ENCODE data around the gene SLC35G6. TPM values are rescaled to one million over a fixed set of nuclear protein-coding genes. Genes with fewer than 3 reads are reported as not detected.

The SLC35G6 gene
- total RNA-seq, 1 experiment from 2014 or later = not detected

DNA sequence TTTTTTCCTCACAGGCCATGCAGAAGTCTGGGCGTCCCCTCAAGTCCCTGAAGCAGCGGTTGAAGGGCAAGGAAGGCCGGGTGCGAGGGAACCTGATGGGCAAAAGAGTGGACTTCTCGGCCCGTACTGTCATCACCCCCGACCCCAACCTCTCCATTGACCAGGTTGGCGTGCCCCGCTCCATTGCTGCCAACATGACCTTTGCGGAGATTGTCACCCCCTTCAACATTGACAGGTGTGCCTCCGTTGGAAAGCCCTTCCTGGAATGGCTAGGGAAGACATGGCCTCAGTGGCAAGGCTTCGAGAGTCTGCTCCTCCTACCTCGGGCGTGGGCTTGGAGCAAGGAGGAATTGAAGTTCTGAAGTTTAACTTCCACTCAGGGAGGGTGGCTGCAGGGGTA is 16.4 kb downstream of the SLC35G6 start:
- peaks cover 52% of the 10 kb centered on the region for H3K36me3 ChIP-seq (replicated peaks; ENCODE audit: control insufficient read depth, insufficient read depth, low read length)
- no peak for DNase-seq
- no peak overlapping the region for H3K4me3 ChIP-seq (ENCODE audit: insufficient read depth, low read depth, low read length)
- H3K27me3 ChIP-seq (ENCODE audit: control insufficient read depth, insufficient read depth, low read length) = no peaks in the 10 kb centered on the region

DNA sequence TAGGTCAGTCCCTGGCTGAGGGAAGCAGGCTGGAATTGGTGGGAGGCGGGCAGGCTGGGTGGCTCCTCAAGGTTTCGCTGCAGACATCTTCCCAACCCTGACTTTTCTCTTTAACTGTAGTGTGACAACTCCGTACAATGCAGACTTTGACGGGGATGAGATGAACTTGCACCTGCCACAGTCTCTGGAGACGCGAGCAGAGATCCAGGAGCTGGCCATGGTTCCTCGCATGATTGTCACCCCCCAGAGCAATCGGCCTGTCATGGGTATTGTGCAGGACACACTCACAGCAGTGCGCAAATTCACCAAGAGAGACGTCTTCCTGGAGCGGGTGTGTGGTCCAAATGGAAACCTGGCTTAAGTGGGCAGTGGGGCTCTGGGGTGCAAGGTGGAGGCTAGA is 17.9 kb downstream of the SLC35G6 start:
- DNase-seq = no peak
- Histone ChIP-seq H3K36me3 (replicated peaks; ENCODE audit: control insufficient read depth, insufficient read depth, low read length) (peaks cover 64% of the 10 kb centered on the region), H3K27me3 (ENCODE audit: control insufficient read depth, insufficient read depth, low read length) (no peaks in the 10 kb centered on the region), H3K4me3 (ENCODE audit: insufficient read depth, low read depth, low read length) (no peak overlapping the region)

DNA sequence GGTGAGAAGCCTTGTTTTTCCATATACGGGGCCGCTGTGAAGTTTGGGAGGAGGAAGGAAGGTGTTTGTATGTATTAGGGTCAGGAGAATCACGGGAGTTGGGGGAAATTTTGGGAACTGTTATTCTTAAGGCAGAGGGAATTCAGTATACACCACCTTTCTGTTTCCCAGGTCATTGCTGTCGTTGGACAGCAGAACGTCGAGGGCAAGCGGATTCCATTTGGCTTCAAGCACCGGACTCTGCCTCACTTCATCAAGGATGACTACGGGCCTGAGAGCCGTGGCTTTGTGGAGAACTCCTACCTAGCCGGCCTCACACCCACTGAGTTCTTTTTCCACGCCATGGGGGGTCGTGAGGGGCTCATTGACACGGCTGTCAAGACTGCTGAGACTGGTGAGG is 20.5 kb downstream of the SLC35G6 start:
- DNase-seq = no peak
- Histone ChIP-seq H3K36me3 (replicated peaks; ENCODE audit: control insufficient read depth, insufficient read depth, low read length) (peaks cover 66% of the 10 kb centered on the region), H3K4me3 (ENCODE audit: insufficient read depth, low read depth, low read length) (no peak overlapping the region), H3K27me3 (ENCODE audit: control insufficient read depth, insufficient read depth, low read length) (no peaks in the 10 kb centered on the region)

GRCh38 chr17:7502171-7502847 is 21.1 kb downstream of the SLC35G6 start:
- H3K36me3 ChIP-seq (replicated peaks; ENCODE audit: control insufficient read depth, insufficient read depth, low read length) = peaks cover 64% of the 10 kb centered on the region
- no peaks in the 10 kb centered on the region for H3K27me3 ChIP-seq (ENCODE audit: control insufficient read depth, insufficient read depth, low read length)
- no peak for DNase-seq
- H3K4me3 ChIP-seq (ENCODE audit: insufficient read depth, low read depth, low read length) = no peak overlapping the region

DNA sequence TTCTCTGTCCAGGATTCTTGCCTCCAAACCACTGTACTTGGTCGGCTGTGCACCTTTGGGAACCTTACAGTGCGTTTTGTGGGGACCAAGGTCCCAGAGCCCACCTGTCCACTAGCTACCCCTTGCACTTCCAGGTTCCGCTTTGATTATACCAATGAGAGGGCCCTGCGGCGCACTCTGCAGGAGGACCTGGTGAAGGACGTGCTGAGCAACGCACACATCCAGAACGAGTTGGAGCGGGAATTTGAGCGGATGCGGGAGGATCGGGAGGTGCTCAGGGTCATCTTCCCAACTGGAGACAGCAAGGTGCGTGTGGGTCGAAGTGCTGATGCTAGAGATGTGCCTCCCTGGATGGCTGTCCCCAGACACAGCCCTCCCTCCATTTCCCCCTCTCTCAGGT is 21.7 kb downstream of the SLC35G6 start:
- H3K36me3 ChIP-seq (replicated peaks; ENCODE audit: control insufficient read depth, insufficient read depth, low read length) = peaks cover 58% of the 10 kb centered on the region
- H3K4me3 ChIP-seq (ENCODE audit: insufficient read depth, low read depth, low read length) = no peak overlapping the region
- no peaks in the 10 kb centered on the region for H3K27me3 ChIP-seq (ENCODE audit: control insufficient read depth, insufficient read depth, low read length)
- DNase-seq = peak; percentile 72

DNA sequence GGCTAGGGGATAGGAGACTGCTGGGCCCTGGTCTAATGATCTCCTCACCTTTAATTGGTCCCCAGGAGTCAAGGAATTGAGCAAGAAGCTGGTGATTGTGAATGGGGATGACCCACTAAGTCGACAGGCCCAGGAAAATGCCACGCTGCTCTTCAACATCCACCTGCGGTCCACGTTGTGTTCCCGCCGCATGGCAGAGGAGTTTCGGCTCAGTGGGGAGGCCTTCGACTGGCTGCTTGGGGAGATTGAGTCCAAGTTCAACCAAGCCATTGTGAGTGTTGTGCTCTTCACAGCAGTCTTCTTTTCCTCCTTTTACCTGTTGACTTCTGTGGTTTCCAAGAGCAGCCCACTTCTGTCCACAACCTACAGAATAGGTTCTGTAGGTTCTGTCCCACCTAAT is 22.3 kb downstream of the SLC35G6 start:
- Histone ChIP-seq H3K4me3 (ENCODE audit: insufficient read depth, low read depth, low read length) (no peak overlapping the region), H3K36me3 (replicated peaks; ENCODE audit: control insufficient read depth, insufficient read depth, low read length) (peaks cover 54% of the 10 kb centered on the region), H3K27me3 (ENCODE audit: control insufficient read depth, insufficient read depth, low read length) (no peaks in the 10 kb centered on the region)
- DNase-seq = no peak

- no peak for DNase-seq
- Histone ChIP-seq H3K36me3 (replicated peaks; ENCODE audit: control insufficient read depth, insufficient read depth, low read length) (peaks cover 53% of the 10 kb centered on the region), H3K4me3 (ENCODE audit: insufficient read depth, low read depth, low read length) (no peak overlapping the region), H3K27me3 (ENCODE audit: control insufficient read depth, insufficient read depth, low read length) (no peaks in the 10 kb centered on the region)
These were observed 26.9 kb downstream of the SLC35G6 start for GRCh38 chr17:7508145-7508544.

GRCh38 chr17:7508846-7509245 is 27.6 kb downstream of the SLC35G6 start:
- Histone ChIP-seq H3K36me3 (replicated peaks; ENCODE audit: control insufficient read depth, insufficient read depth, low read length) (peaks cover 51% of the 10 kb centered on the region), H3K27me3 (ENCODE audit: control insufficient read depth, insufficient read depth, low read length) (no peaks in the 10 kb centered on the region), H3K4me3 (ENCODE audit: insufficient read depth, low read depth, low read length) (no peak overlapping the region)
- no peak for DNase-seq

- Histone ChIP-seq H3K36me3 (replicated peaks; ENCODE audit: control insufficient read depth, insufficient read depth, low read length) (peaks cover 53% of the 10 kb centered on the region), H3K4me3 (ENCODE audit: insufficient read depth, low read depth, low read length) (no peak overlapping the region), H3K27me3 (ENCODE audit: control insufficient read depth, insufficient read depth, low read length) (no peaks in the 10 kb centered on the region)
- no peak for DNase-seq
These were observed 28.7 kb downstream of the SLC35G6 start for GRCh38 chr17:7509937-7510336.

DNA sequence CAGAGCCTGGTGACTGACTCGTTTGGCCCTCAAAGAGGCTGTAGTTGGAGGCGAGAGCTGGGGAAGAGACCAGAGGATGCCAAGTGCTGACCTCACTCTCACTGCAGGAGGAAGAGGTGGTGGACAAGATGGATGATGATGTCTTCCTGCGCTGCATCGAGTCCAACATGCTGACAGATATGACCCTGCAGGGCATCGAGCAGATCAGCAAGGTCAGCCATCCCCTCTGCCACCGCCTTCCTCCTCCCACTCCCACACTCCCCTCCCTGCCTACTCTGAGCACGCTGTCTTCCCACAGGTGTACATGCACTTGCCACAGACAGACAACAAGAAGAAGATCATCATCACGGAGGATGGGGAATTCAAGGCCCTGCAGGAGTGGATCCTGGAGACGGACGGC is 29.9 kb downstream of the SLC35G6 start:
- Histone ChIP-seq H3K27me3 (ENCODE audit: control insufficient read depth, insufficient read depth, low read length) (no peaks in the 10 kb centered on the region), H3K36me3 (replicated peaks; ENCODE audit: control insufficient read depth, insufficient read depth, low read length) (peaks cover 50% of the 10 kb centered on the region), H3K4me3 (ENCODE audit: insufficient read depth, low read depth, low read length) (no peak overlapping the region)
- DNase-seq = no peak

DNA sequence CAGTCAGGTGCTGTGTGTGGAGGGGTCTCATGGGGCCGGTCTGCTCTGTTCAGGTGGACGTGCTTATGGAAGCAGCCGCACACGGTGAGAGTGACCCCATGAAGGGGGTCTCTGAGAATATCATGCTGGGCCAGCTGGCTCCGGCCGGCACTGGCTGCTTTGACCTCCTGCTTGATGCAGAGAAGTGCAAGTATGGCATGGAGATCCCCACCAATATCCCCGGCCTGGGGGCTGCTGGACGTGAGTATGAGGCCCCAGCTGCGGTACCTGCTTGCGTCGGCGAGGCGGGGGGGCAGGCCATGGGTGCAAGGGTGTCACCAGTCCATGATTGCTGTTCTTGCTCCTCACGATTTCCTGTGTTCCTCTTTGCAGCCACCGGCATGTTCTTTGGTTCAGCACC is 30.9 kb downstream of the SLC35G6 start:
- Histone ChIP-seq H3K4me3 (ENCODE audit: insufficient read depth, low read depth, low read length) (no peak overlapping the region), H3K36me3 (replicated peaks; ENCODE audit: control insufficient read depth, insufficient read depth, low read length) (peaks cover 45% of the 10 kb centered on the region), H3K27me3 (ENCODE audit: control insufficient read depth, insufficient read depth, low read length) (no peaks in the 10 kb centered on the region)
- no peak for DNase-seq

- DNase-seq = no peak
- Histone ChIP-seq H3K27me3 (ENCODE audit: control insufficient read depth, insufficient read depth, low read length) (no peaks in the 10 kb centered on the region), H3K36me3 (replicated peaks; ENCODE audit: control insufficient read depth, insufficient read depth, low read length) (peaks cover 45% of the 10 kb centered on the region), H3K4me3 (ENCODE audit: insufficient read depth, low read depth, low read length) (no peak overlapping the region)
These were observed 31.7 kb downstream of the SLC35G6 start for GRCh38 chr17:7512824-7513540.

GRCh38 chr17:7513850-7514419 is 32.7 kb downstream of the SLC35G6 start:
- H3K36me3 ChIP-seq (replicated peaks; ENCODE audit: control insufficient read depth, insufficient read depth, low read length) = peaks cover 41% of the 10 kb centered on the region

DNA sequence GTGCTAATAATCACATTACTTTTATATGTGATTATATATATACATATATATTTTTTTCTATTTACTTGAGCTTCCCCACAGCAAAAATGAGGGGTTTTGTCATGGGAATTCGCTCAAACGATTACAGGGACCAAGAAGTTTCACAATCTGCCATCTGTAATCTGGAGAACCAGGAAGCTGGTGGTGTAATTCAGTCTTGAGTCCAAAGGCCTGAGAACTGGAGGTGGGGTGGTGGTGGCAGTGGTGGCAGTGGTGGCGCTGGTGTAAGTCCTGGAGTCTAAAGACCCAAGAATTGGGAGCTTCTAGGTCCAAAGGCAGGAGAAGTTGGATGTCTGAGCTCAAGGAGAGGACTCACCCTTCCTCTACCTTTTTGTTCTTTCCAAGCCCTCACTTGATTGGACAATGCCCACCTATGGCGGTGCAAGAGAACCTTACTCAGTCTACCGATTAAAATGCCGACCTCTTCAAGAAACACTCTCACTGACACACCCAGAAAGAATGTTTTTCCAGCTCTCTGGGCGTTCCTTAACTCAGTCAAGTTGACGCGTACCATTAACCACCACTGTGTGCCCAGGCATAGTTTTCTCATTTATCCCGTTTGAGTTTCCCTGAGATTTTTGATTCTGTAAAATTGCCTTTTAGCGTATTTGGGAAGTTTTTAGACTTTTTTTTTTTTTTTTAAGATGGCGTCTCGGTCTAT is 34.8 kb downstream of the SLC35G6 start:
- peaks cover 29% of the 10 kb centered on the region for H3K36me3 ChIP-seq (replicated peaks; ENCODE audit: control insufficient read depth, insufficient read depth, low read length)
- no peaks in the 10 kb centered on the region for H3K27me3 ChIP-seq (ENCODE audit: control insufficient read depth, insufficient read depth, low read length)
- DNase-seq = no peak
- H3K4me3 ChIP-seq (ENCODE audit: insufficient read depth, low read depth, low read length) = no peak overlapping the region

More at GRCh38 chr17:7513850-7514419, 32.7 kb downstream of the SLC35G6 start:
- DNase-seq = peak; percentile 49
- no peaks in the 10 kb centered on the region for H3K27me3 ChIP-seq (ENCODE audit: control insufficient read depth, insufficient read depth, low read length)
- H3K4me3 ChIP-seq (ENCODE audit: insufficient read depth, low read depth, low read length) = no peak overlapping the region

GRCh38 chr17:7523033-7523432 is 41.8 kb downstream of the SLC35G6 start:
- peak; percentile 86 for DNase-seq
- Histone ChIP-seq H3K36me3 (replicated peaks; ENCODE audit: control insufficient read depth, insufficient read depth, low read length) (no peaks in the 10 kb centered on the region), H3K4me3 (ENCODE audit: insufficient read depth, low read depth, low read length) (no peak overlapping the region)

More at GRCh38 chr17:7523033-7523432, 41.8 kb downstream of the SLC35G6 start:
- H3K27me3 ChIP-seq (ENCODE audit: control insufficient read depth, insufficient read depth, low read length) = no peaks in the 10 kb centered on the region

All from H7 (cell line).